ENCODE measurements around the gene RNF39.

- TF ChIP-seq CTCF (IDR thresholded peaks at IDR 0.05) (no peak), POLR2AphosphoS5 (IDR thresholded peaks at IDR 0.05; ENCODE audit: insufficient read depth in 1 of 2, low read depth in 1 of 2) (no peak), POLR2A (IDR thresholded peaks at IDR 0.05) (no peak)
Observed at GRCh38 chr6:30113003-30113759, 37.6 kb upstream of the RNF39 start, which contains the start of gene TRIM31.

Measured in vagina (tissue), 2 donors.